ENCODE data around the gene AFAP1L1.

The AFAP1L1 gene

DNA sequence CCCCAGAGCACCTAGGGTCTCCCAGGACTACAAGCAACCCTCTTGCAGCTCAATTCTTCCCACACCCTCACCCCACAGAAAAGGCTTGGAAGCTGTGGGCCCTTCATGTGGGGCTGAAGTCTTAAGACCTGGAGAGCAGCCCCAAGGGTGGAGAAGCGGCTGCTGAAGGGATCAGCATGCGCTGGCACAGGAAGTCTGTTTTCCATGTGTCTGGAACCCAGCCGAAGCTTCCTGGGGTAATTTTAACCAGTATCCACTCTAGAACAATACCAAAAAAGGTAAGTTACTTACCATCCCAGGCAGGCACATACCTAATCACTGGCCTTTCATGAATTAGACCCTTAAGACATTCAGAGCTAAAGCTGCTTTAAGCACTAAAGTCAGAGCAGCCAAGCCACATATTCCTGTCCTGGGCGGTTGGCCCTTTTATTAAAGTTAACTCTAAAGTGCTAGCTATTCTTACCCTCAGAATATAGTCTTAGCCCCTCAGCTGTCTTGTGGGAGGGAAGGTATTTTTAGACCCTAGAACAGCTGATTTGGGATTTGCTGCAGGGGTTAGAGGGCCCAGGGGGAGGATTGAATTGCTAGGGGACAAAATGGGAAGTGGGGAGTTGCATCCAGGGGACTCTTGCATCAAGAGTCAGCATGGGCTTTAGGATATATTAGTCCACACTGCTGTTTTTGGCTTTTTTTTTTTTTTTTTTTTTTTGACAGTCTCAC lies 100.6 kb downstream of the AFAP1L1 start:
- no peak for DNase-seq (ENCODE audit: low spot score)

DNA sequence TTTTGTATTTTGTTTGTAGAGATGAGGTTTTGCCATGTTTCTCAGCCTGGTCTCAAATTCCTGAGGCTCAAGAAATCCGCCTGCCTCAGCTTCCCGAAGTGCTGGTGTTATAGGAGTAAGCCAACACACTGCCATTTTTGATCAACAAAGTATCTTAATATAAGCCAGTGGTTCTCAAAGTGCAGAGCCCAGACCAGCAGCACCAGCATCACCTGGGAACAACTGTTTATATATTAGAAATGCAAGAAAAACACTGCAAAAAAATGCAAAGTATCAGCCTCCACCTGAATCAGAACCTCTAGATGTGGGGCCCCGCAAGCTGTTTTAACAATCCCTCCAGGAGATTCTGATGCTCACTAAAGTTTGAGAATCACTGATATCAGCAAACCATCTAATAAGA lies 101.3 kb downstream of the AFAP1L1 start:
- POLR2A ChIA-PET (ENCODE audit: low non-redundant PET) = interaction anchor here (1.1 kb wide), 1 partner anchor 55 kb away, joined by 4 read pairs; no protein-coding TSS in a partner anchor
- no peak for TF ChIP-seq CTCF (conservative IDR thresholded peaks at IDR 0.05; ENCODE audit: low read depth)
- CTCF ChIA-PET = interaction anchor here (0.7 to 4.5 kb wide), 8 partner anchors 9 to 547 kb away, joined by 3 to 40 read pairs (median 5); partner anchors contain the start of genes ADRB2 and CSNK1A1
- DNase-seq (ENCODE audit: low spot score) = no peak
- no peak overlapping the region for H3K27ac ChIP-seq

More for the DNA sequence above, 100.6 kb downstream of the AFAP1L1 start:
- CTCF ChIA-PET = interaction anchor here (0.6 to 4.5 kb wide), 23 partner anchors 9 to 654 kb away, joined by 3 to 40 read pairs (median 5); partner anchors contain the start of genes CSNK1A1 and PCYOX1L
- TF ChIP-seq CTCF (conservative IDR thresholded peaks at IDR 0.05; ENCODE audit: low read depth) = no peak
- POLR2A ChIA-PET (ENCODE audit: low non-redundant PET) = interaction anchor here (0.8 to 1.1 kb wide), 2 partner anchors 54 to 57 kb away, joined by 4 to 9 read pairs; no protein-coding TSS in a partner anchor
- no peak overlapping the region for H3K27ac ChIP-seq

DNA sequence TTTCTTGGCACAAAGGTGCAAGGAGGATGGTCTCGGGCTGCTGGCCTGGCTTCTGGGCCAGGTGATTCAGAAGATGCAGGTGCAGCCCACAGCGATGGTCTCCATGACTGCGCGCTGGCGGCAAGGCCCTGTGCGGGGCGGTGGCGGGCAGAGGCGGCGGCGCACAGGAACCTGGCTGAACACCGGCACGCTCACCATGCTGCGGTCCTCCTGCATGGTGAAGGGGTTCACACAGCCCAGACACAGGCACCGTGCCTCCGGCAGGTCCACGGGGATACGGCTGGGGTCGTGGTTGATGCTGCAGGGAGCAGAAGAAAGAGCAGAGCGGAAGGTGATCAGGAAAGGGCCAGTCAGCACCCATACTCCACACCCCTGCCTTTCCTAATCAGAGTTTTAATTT lies 102.6 kb downstream of the AFAP1L1 start:
- POLR2A ChIA-PET (ENCODE audit: low non-redundant PET) = interaction anchor here (0.6 kb wide), 1 partner anchor 115 kb away, joined by 3 read pairs; no protein-coding TSS in a partner anchor
- no peak for TF ChIP-seq CTCF (conservative IDR thresholded peaks at IDR 0.05; ENCODE audit: low read depth)
- no peak overlapping the region for H3K27ac ChIP-seq
- DNase-seq (ENCODE audit: low spot score) = no peak
- CTCF ChIA-PET = interaction anchor here (3.3 to 4.5 kb wide), 2 partner anchors 8 to 60 kb away, joined by 22 to 26 read pairs; no protein-coding TSS in a partner anchor

- no peak for TF ChIP-seq CTCF (conservative IDR thresholded peaks at IDR 0.05; ENCODE audit: low read depth)
- CTCF ChIA-PET = interaction anchor here (0.8 kb wide), 1 partner anchor 59 kb away, joined by 3 read pairs; no protein-coding TSS in a partner anchor
- DNase-seq (ENCODE audit: low spot score) = no peak
- POLR2A ChIA-PET (ENCODE audit: low non-redundant PET) = no interaction called here
- no peak overlapping the region for H3K27ac ChIP-seq
These were observed 103.1 kb downstream of the AFAP1L1 start for GRCh38 chr5:149374801-149375200.

- no peak for DNase-seq (ENCODE audit: low spot score)
- TF ChIP-seq CTCF (conservative IDR thresholded peaks at IDR 0.05; ENCODE audit: low read depth) = no peak
- H3K27ac ChIP-seq = no peak overlapping the region
- CTCF ChIA-PET = interaction anchor here (0.8 to 1.7 kb wide), 2 partner anchors 7 to 58 kb away, joined by 3 to 8 read pairs; no protein-coding TSS in a partner anchor
- POLR2A ChIA-PET (ENCODE audit: low non-redundant PET) = no interaction called here
These were observed 103.8 kb downstream of the AFAP1L1 start for GRCh38 chr5:149375434-149375833.

DNA sequence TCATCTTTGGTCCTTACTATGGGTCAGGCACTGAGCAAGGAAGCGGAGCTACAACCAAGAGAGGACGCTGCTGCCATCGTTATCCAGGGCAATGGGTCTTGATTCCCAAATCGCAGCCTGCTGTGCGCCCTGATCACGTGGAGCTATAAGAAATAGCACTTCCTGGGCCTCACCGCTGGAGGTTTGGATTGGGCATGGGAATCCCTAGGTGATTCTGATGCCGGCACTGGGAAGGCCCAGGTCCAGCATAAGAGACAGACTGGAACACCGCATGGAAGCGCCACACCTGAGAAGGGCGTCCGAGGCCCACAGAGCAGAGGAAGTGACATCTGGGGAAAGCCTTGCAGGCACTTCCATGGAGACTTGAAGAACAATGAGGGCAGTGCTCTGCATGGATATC lies 104.4 kb downstream of the AFAP1L1 start:
- H3K27ac ChIP-seq = no peak overlapping the region
- TF ChIP-seq CTCF (conservative IDR thresholded peaks at IDR 0.05; ENCODE audit: low read depth) = no peak
- no peak for DNase-seq (ENCODE audit: low spot score)
- ChIA-PET CTCF (interaction anchor here (1.7 kb wide), 1 partner anchor 8 kb away, joined by 8 read pairs; no protein-coding TSS in a partner anchor), POLR2A (ENCODE audit: low non-redundant PET) (no interaction called here)

All from RWPE1 (cell line).